ENCODE results near the gene MAGI2. TPM values are rescaled to one million over a fixed set of nuclear protein-coding genes. Genes with fewer than 3 reads are reported as not detected.

MAGI2 gene
- total RNA-seq, 4 donors from 2014 or later: 0.90 to 2.4 (median 0.99) TPM

GRCh38 chr7:78497728-78498427, 955.6 kb downstream of the MAGI2 start:
- Histone ChIP-seq H3K27me3 (no peaks in the 10 kb centered on the region), H3K27ac (no peak overlapping the region), H3K9me3 (no peaks in the 10 kb centered on the region), H3K4me1 (peaks cover 0 to 8% of the 10 kb centered on the region in 2 donors), H3K36me3 (no peaks in the 10 kb centered on the region), H3K4me3 (no peak overlapping the region)
- intact Hi-C loops (cut with DNase I; ENCODE audit: low total_unique reads) (no loop called here), in situ Hi-C loops (cut with MboI; ENCODE audit: low sequenced_read_pairs in 4 of 4) (no loop called here)
- ATAC-seq (no peak), DNase-seq (no peak)
- no peak for TF ChIP-seq CTCF (IDR thresholded peaks at IDR 0.05 in 4 of 5, conservative IDR thresholded peaks at IDR 0.05 in 1 of 5)
- no peak for TF ChIP-seq POLR2A (IDR thresholded peaks at IDR 0.05)

GRCh38 chr7:78496096-78496630, 957.3 kb downstream of the MAGI2 start:
- in situ Hi-C loops (cut with MboI; ENCODE audit: low sequenced_read_pairs in 4 of 4): no loop called here
- Histone ChIP-seq H3K27me3 (no peaks in the 10 kb centered on the region), H3K4me1 (peaks cover 0 to 12% of the 10 kb centered on the region in 2 donors), H3K4me3 (no peak overlapping the region), H3K36me3 (no peaks in the 10 kb centered on the region), H3K9me3 (no peaks in the 10 kb centered on the region), H3K27ac (no peak overlapping the region)
- ATAC-seq: no peak
- DNase-seq: no peak
- intact Hi-C loops (cut with DNase I; ENCODE audit: low total_unique reads): no loop called here
- TF ChIP-seq CTCF (IDR thresholded peaks at IDR 0.05 in 4 of 5, conservative IDR thresholded peaks at IDR 0.05 in 1 of 5): no peak
- no peak for TF ChIP-seq POLR2A (IDR thresholded peaks at IDR 0.05)

- intact Hi-C loops (cut with DNase I; ENCODE audit: low total_unique reads) (no loop called here), in situ Hi-C loops (cut with MboI; ENCODE audit: low sequenced_read_pairs in 4 of 4) (no loop called here)
- no peak for DNase-seq
- H3K4me3 ChIP-seq: peak overlapping the region in 1 of 4 donors; percentile 4
- H3K36me3 ChIP-seq: no peaks in the 10 kb centered on the region
- no peaks in the 10 kb centered on the region for H3K27me3 ChIP-seq
- peaks cover 0 to 12% of the 10 kb centered on the region in 2 donors for H3K4me1 ChIP-seq
- no peak overlapping the region for H3K27ac ChIP-seq
- no peaks in the 10 kb centered on the region for H3K9me3 ChIP-seq
- TF ChIP-seq CTCF (IDR thresholded peaks at IDR 0.05 in 4 of 5, conservative IDR thresholded peaks at IDR 0.05 in 1 of 5): no peak
- TF ChIP-seq POLR2A (IDR thresholded peaks at IDR 0.05): no peak
- ATAC-seq: no peak
These were observed 960.1 kb downstream of the MAGI2 start for GRCh38 chr7:78493401-78493800.

GRCh38 chr7:78492146-78492545, 961.3 kb downstream of the MAGI2 start:
- intact Hi-C loops (cut with DNase I; ENCODE audit: low total_unique reads) (no loop called here), in situ Hi-C loops (cut with MboI; ENCODE audit: low sequenced_read_pairs in 4 of 4) (no loop called here)
- Histone ChIP-seq H3K27ac (no peak overlapping the region), H3K27me3 (no peaks in the 10 kb centered on the region), H3K4me1 (peaks cover 0 to 12% of the 10 kb centered on the region in 2 donors), H3K4me3 (no peak overlapping the region), H3K36me3 (no peaks in the 10 kb centered on the region), H3K9me3 (no peaks in the 10 kb centered on the region)
- ATAC-seq (no peak), DNase-seq (no peak)
- TF ChIP-seq POLR2A (IDR thresholded peaks at IDR 0.05): no peak
- TF ChIP-seq CTCF (IDR thresholded peaks at IDR 0.05 in 4 of 5, conservative IDR thresholded peaks at IDR 0.05 in 1 of 5): no peak
